IMR-90 (cell line): ENCODE results near the gene IL5RA. TPM values are rescaled to one million over a fixed set of nuclear protein-coding genes. Genes with fewer than 3 reads are reported as not detected.

ENCODE experiments used
- ATAC-seq: fragments of 200-7000 bp; cut with Tn5 transposase; 2 replicates; pipeline ENCODE4 v1.9.1; 2020; ENCODE audit warnings: low read depth, mild to moderate bottlenecking, moderate library complexity
- BruUV-seq: library from RNA; stranded (reverse); fragments of 400-500 nt; replicated peaks from 2 replicates; lab custom pipeline; 2021; lab: Mats Ljungman, UMichigan
- CTCF ChIA-PET: fragments of 300-600 bp; formaldehyde crosslinking; extraction: SDS; loops from one replicate; lab custom pipeline; 2021; ENCODE audit warnings: antibody characterized with exemption; lab: Yijun Ruan, JAX
- POLR2A ChIA-PET: fragments of 300-600 bp; sonication (Branson Sonifier 250); formaldehyde crosslinking; loops from one replicate; lab custom pipeline; 2022; ENCODE audit warnings: antibody characterized with exemption; ENCODE audit not compliant: unreplicated experiment; lab: Charles Lee
- DNase-seq: peaks from one replicate; pipeline ENCODE4 v3.0.0; 2013
- H2AFZ ChIP-seq: replicated peaks from 2 replicates; pipeline ENCODE3; 2013; ENCODE audit warnings: low read length, mild to moderate bottlenecking; ENCODE audit not compliant: poor library complexity
- H2AK5ac ChIP-seq: 2 replicates; pipeline ENCODE4 v1.6.1; 2013; ENCODE audit warnings: low read depth, low read length, inconsistent platforms
- H2AK9ac ChIP-seq: replicated peaks from 2 replicates; pipeline ENCODE3; 2013; ENCODE audit warnings: mild to moderate bottlenecking, low read depth, low read length, moderate library complexity; ENCODE audit not compliant: poor library complexity
- H2BK120ac ChIP-seq: 2 replicates; pipeline ENCODE4 v1.6.1; 2013; ENCODE audit warnings: low read depth, low read length, inconsistent platforms
- H2BK15ac ChIP-seq: 3 replicates; pipeline ENCODE4 v1.6.1; 2013; ENCODE audit warnings: low read depth, low read length, inconsistent platforms
- H2BK20ac ChIP-seq: 2 replicates; pipeline ENCODE4 v1.6.1; 2013; ENCODE audit warnings: low read depth, mild to moderate bottlenecking, inconsistent platforms, low read length, moderate library complexity
- H2BK5ac ChIP-seq: 2 replicates; pipeline ENCODE4 v1.6.1; 2013; ENCODE audit warnings: mild to moderate bottlenecking, low read depth, low read length, inconsistent platforms; ENCODE audit not compliant: poor library complexity, severe bottlenecking
- H3K14ac ChIP-seq: replicated peaks from 2 replicates; pipeline ENCODE4 v1.6.1; 2013; ENCODE audit warnings: low read depth, low read length, inconsistent platforms
- H3K18ac ChIP-seq: 2 replicates; pipeline ENCODE4 v1.6.1; 2013; ENCODE audit warnings: low read depth, low read length, control low read depth
- H3K23ac ChIP-seq: 2 replicates; pipeline ENCODE4 v1.6.1; 2013; ENCODE audit warnings: low read depth, low read length, inconsistent platforms
- H3K27ac ChIP-seq: 2 replicates; pipeline ENCODE4 v1.5.1; 2013; ENCODE audit warnings: mild to moderate bottlenecking, control low read depth, low read length; ENCODE audit not compliant: insufficient read depth
- H3K27me3 ChIP-seq: 2 replicates; pipeline ENCODE4 v1.6.1; 2013; ENCODE audit warnings: low read length; ENCODE audit not compliant: control insufficient read depth, insufficient read depth
- H3K36me3 ChIP-seq: 2 replicates; pipeline ENCODE4 v1.6.1; 2013; ENCODE audit warnings: low read length, mixed read lengths; ENCODE audit not compliant: control insufficient read depth, insufficient read depth
- H3K4ac ChIP-seq: 2 replicates; pipeline ENCODE4 v1.6.1; 2013; ENCODE audit warnings: low read depth, low read length, inconsistent platforms
- H3K4me1 ChIP-seq: 2 replicates; pipeline ENCODE4 v1.6.1; 2013; ENCODE audit warnings: low read length, mixed read lengths; ENCODE audit not compliant: control insufficient read depth, insufficient read depth
- H3K4me2 ChIP-seq: 2 replicates; pipeline ENCODE4 v1.6.1; 2013; ENCODE audit warnings: low read depth, mild to moderate bottlenecking, control low read depth, low read length, moderate library complexity
- H3K4me3 ChIP-seq: 2 replicates; pipeline ENCODE4 v1.5.1; 2013; ENCODE audit warnings: low read depth, mild to moderate bottlenecking, control low read depth, low read length, moderate library complexity; ENCODE audit not compliant: insufficient read depth
- H3K56ac ChIP-seq: 2 replicates; pipeline ENCODE4 v1.6.1; 2013; ENCODE audit warnings: low read length, inconsistent platforms; ENCODE audit not compliant: insufficient read depth; ENCODE audit errors: extremely low read depth
- H3K79me1 ChIP-seq, 2 experiments: 2 replicates each; pipeline ENCODE4 v1.6.1; 2013; ENCODE audit warnings: low read length in 2 of 2, inconsistent platforms in 1 of 2, low read depth in 1 of 2
- H3K9ac ChIP-seq: 2 replicates; pipeline ENCODE4 v1.6.1; 2013; ENCODE audit warnings: low read depth, low read length, control low read depth
- H3K9me1 ChIP-seq: 2 replicates; pipeline ENCODE4 v1.6.1; 2013; ENCODE audit warnings: low read length, inconsistent platforms; ENCODE audit not compliant: insufficient read depth
- H3K9me3 ChIP-seq: 2 replicates; pipeline ENCODE4 v1.6.1; 2013; ENCODE audit warnings: low read length; ENCODE audit not compliant: control insufficient read depth, insufficient read depth
- H4K20me1 ChIP-seq: 2 replicates; pipeline ENCODE4 v1.6.1; 2013; ENCODE audit warnings: low read length, inconsistent platforms; ENCODE audit not compliant: insufficient read depth
- H4K5ac ChIP-seq: 2 replicates; pipeline ENCODE4 v1.6.1; 2013; ENCODE audit warnings: mild to moderate bottlenecking, low read depth, low read length, control low read depth
- H4K8ac ChIP-seq, 2 experiments: 2 replicates each; pipeline ENCODE4 v1.6.1; 2013; ENCODE audit warnings: low read depth in 2 of 2, low read length in 2 of 2, control low read depth in 1 of 2, inconsistent platforms in 1 of 2
- H4K91ac ChIP-seq: 2 replicates; pipeline ENCODE4 v1.6.1; 2013; ENCODE audit warnings: low read depth, low read length, inconsistent platforms; ENCODE audit not compliant: insufficient read depth
- MAZ ChIP-seq: IDR thresholded peaks from 2 replicates; pipeline ENCODE4 v1.6.1; 2012; ENCODE audit warnings: low read depth, mild to moderate bottlenecking, low read length, improper control_type of control experiment, moderate library complexity, borderline replicate concordance
- USF2 ChIP-seq: fragments of 150-350 bp; IDR thresholded peaks from 2 replicates; pipeline ENCODE4 v1.6.1; 2017; ENCODE audit warnings: mild to moderate bottlenecking, antibody characterized with exemption, low read length, low read depth
- WGBS, 2 experiments: methylation state at CpG; one replicate each; pipeline versions ENCODE4 v1.1.5 to v1.1.7; 2013; ENCODE audit warnings: missing lambda C conversion rate in 2 of 2; ENCODE audit not compliant: insufficient read length in 1 of 2; ENCODE audit errors: extremely low coverage in 2 of 2; 5-methylcytosine and 5-hydroxymethylcytosine counted together
- dilution Hi-C: fragments of 300-500 bp; cut with HindIII; formaldehyde crosslinking; loops from one replicate; pipeline ENCODE4 v1.14.3; 2018; ENCODE audit warnings: low sequenced_read_pairs; ENCODE audit not compliant: unreplicated experiment
- in situ Hi-C: fragments of 300-500 bp; cut with MboI; formaldehyde crosslinking; loops from 3 replicates; pipeline ENCODE4 v1.14.3; 2019; ENCODE audit warnings: low sequenced_read_pairs, inconsistent platforms, mixed read lengths
- intact Hi-C: fragments of 100-400 bp; cut with micrococcal nuclease; formaldehyde crosslinking; loops from 2 replicates; pipeline ENCODE4 v1.10.0; 2022
- polyA plus RNA-seq, 3 experiments: library from polyadenylated mRNA; depleted of rRNA; stranded (reverse); fragments of >200 nt; gene quantifications; 2 replicates each; pipeline ENCODE4 v1.2.3, GENCODE V29; 2012; ENCODE audit warnings: low replicate concordance in 1 of 3
- total RNA-seq: library from RNA; depleted of rRNA; stranded (reverse); fragments of >200 nt; gene quantifications from 2 replicates; pipeline ENCODE4 v1.2.3, GENCODE V29; 2012

Gene IL5RA
- total and polyA plus RNA-seq, 2 of the 4 experiments (the other 2 are of a cell fraction): not detected

- no peak overlapping the region for H2AK5ac ChIP-seq
- in situ Hi-C loops (no loop called here), intact Hi-C loops (loop anchor here (1.0 kb wide), 1 partner anchor 95 kb away; the partner anchor contains the start of gene TRNT1), dilution Hi-C loops (no loop called here)
- peak overlapping the region; percentile 79 to 96; a peak in 3 of 4 replicates for H4K8ac ChIP-seq
- H3K9me3 ChIP-seq: peaks cover 2% of the 10 kb centered on the region; the same call in 1 of the 2 replicates
- peak overlapping the region; percentile 56 for H2BK5ac ChIP-seq
- ChIA-PET POLR2A (no interaction called here), CTCF (interaction anchor here (0.6 kb wide), 1 partner anchor 409 kb away, joined by 4 read pairs; no protein-coding TSS in a partner anchor)
- no peaks in the 10 kb centered on the region for H4K20me1 ChIP-seq
- H3K9ac ChIP-seq: peak overlapping the region; percentile 33; the same call in 1 of the 2 replicates
- peak overlapping the region; percentile 47; the same call in 1 of the 2 replicates for H3K14ac ChIP-seq
- peaks cover 4% of the 10 kb centered on the region; the same call in 1 of the 2 replicates for H3K4me1 ChIP-seq
- H3K4ac ChIP-seq: no peak overlapping the region; the same call in 1 of the 2 replicates
- H3K27me3 ChIP-seq: no peaks in the 10 kb centered on the region
- H2BK120ac ChIP-seq: peak overlapping the region; percentile 90
- no peak overlapping the region for H4K91ac ChIP-seq
- peak; percentile 87 for ATAC-seq
- no peak overlapping the region for H2AK9ac ChIP-seq
- H2BK15ac ChIP-seq: 0 out of 3 replicates have a peak overlapping the region, but pooled peaks have one; percentile 48
- no peak overlapping the region for H3K4me3 ChIP-seq
- peak overlapping the region; percentile 25; the same call in 1 of the 2 replicates for H3K4me2 ChIP-seq
- peak overlapping the region; percentile 71; the same call in 1 of the 2 replicates for H3K23ac ChIP-seq
- no TSS peak for BruUV-seq
- no CpG with 5 or more reads among the region's 4 CpGs for WGBS, 2 experiments
- H3K9me1 ChIP-seq: no peaks in the 10 kb centered on the region
- peak; percentile 38 for DNase-seq
- H2BK20ac ChIP-seq: no peak overlapping the region; the same call in 1 of the 2 replicates
- peak overlapping the region; percentile 79; the same call in 1 of the 2 replicates for H3K27ac ChIP-seq
- H3K36me3 ChIP-seq: no peaks in the 10 kb centered on the region
- H4K5ac ChIP-seq: no peak overlapping the region; the same call in 1 of the 2 replicates
- 0 out of 2 replicates have a peak overlapping the region, but pooled peaks have one; percentile 68 for H3K56ac ChIP-seq
- H3K79me1 ChIP-seq: no peaks in the 10 kb centered on the region
- peak overlapping the region; percentile 88; the same call in 1 of the 2 replicates for H3K18ac ChIP-seq
- H2AFZ ChIP-seq: no peak overlapping the region
- 0 out of 2 replicates have a peak, but pooled peaks have one; percentile 40 for TF ChIP-seq MAZ
- TF ChIP-seq USF2: no peak
These were observed 78.8 kb downstream of the IL5RA start for GRCh38 chr3:3031326-3031725.
